Mesenchymal stem cell (in vitro differentiated cells and primary cell): ENCODE results near the gene BOD1L1.

Experiments
- DNase-seq: peaks from one replicate; pipeline ENCODE4 v3.0.0-alpha.2; 2013
- H2AFZ ChIP-seq: one replicate; pipeline ENCODE4 v1.6.1; 2013; ENCODE audit warnings: low read depth, mild to moderate bottlenecking, control low read depth, inconsistent platforms, low read length, moderate library complexity
- H2AK5ac ChIP-seq: 2 replicates; pipeline ENCODE4 v1.6.1; 2013; ENCODE audit warnings: low read length, moderate library complexity, mild to moderate bottlenecking, inconsistent platforms; ENCODE audit not compliant: severe bottlenecking
- H2BK120ac ChIP-seq: one replicate; pipeline ENCODE4 v1.6.1; 2013; ENCODE audit warnings: low read depth, mild to moderate bottlenecking, inconsistent platforms, low read length, moderate library complexity
- H2BK12ac ChIP-seq, 2 experiments: one replicate each; pipeline ENCODE4 v1.6.1; 2013; ENCODE audit warnings: inconsistent platforms in 2 of 2, low read length in 2 of 2, mild to moderate bottlenecking in 2 of 2, moderate library complexity in 2 of 2, control low read depth in 1 of 2
- H2BK15ac ChIP-seq: one replicate; pipeline ENCODE4 v1.6.1; 2013; ENCODE audit warnings: mild to moderate bottlenecking, low read depth, inconsistent platforms; ENCODE audit not compliant: poor library complexity, severe bottlenecking
- H2BK5ac ChIP-seq: 2 replicates; pipeline ENCODE4 v1.6.1; 2013; ENCODE audit warnings: low read depth, mild to moderate bottlenecking, low read length, control low read depth, inconsistent platforms; ENCODE audit not compliant: poor library complexity, severe bottlenecking
- H3K14ac ChIP-seq, 2 experiments: one replicate each; pipeline ENCODE4 v1.6.1; 2013; ENCODE audit warnings: inconsistent platforms in 2 of 2, low read length in 2 of 2, control low read depth in 1 of 2, mild to moderate bottlenecking in 1 of 2, moderate library complexity in 1 of 2
- H3K18ac ChIP-seq, 2 experiments: one replicate each; pipeline ENCODE4 v1.6.1; 2013; ENCODE audit warnings: inconsistent platforms in 2 of 2, low read length in 2 of 2, control low read depth in 1 of 2, low read depth in 1 of 2, mild to moderate bottlenecking in 1 of 2
- H3K23ac ChIP-seq, 2 experiments: one replicate each; pipeline ENCODE4 v1.6.1; 2013; ENCODE audit warnings: inconsistent platforms in 2 of 2, low read length in 2 of 2, mild to moderate bottlenecking in 2 of 2, moderate library complexity in 2 of 2, control low read depth in 1 of 2
- H3K27ac ChIP-seq: 2 replicates; pipeline ENCODE4 v1.5.1; 2013; ENCODE audit warnings: mild to moderate bottlenecking, moderate library complexity, low read length, control low read depth, inconsistent platforms; ENCODE audit not compliant: poor library complexity, severe bottlenecking
- H3K27me3 ChIP-seq, 2 experiments: 2 replicates each; pipeline versions ENCODE4 v1.6.1 to v1.7.0; 2013; ENCODE audit warnings: low read length in 2 of 2, mild to moderate bottlenecking in 2 of 2, moderate library complexity in 2 of 2, control low read depth in 1 of 2, inconsistent platforms in 1 of 2; ENCODE audit not compliant: control insufficient read depth in 1 of 2, insufficient read depth in 1 of 2
- H3K36me3 ChIP-seq, 2 experiments: 2 replicates each; pipeline versions ENCODE4 v1.6.1 to v1.7.0; 2013; ENCODE audit warnings: low read length in 2 of 2, control low read depth in 1 of 2, inconsistent platforms in 1 of 2, low read depth in 1 of 2, mild to moderate bottlenecking in 1 of 2; ENCODE audit not compliant: insufficient read depth in 2 of 2, control insufficient read depth in 1 of 2
- H3K4ac ChIP-seq, 2 experiments: one replicate each; pipeline ENCODE4 v1.6.1; 2013; ENCODE audit warnings: inconsistent platforms in 2 of 2, low read length in 2 of 2, mild to moderate bottlenecking in 2 of 2, moderate library complexity in 2 of 2, control low read depth in 1 of 2, low read depth in 1 of 2
- H3K4me1 ChIP-seq: 2 replicates; pipeline ENCODE4 v1.6.1; 2013; ENCODE audit warnings: low read depth, low read length, control low read depth; ENCODE audit not compliant: control insufficient read depth, insufficient read depth
- H3K4me2 ChIP-seq: 2 replicates; pipeline ENCODE4 v1.6.1; 2013; ENCODE audit warnings: low read length, mild to moderate bottlenecking, inconsistent platforms; ENCODE audit not compliant: poor library complexity, severe bottlenecking
- H3K4me3 ChIP-seq, 2 experiments: 2 replicates each; pipeline versions ENCODE4 v1.5.1 to v1.7.0; 2013; ENCODE audit warnings: low read length in 2 of 2, mild to moderate bottlenecking in 2 of 2, control low read depth in 1 of 2, low read depth in 1 of 2; ENCODE audit not compliant: insufficient read depth in 1 of 2
- H3K79me1 ChIP-seq: replicated peaks from 2 replicates; pipeline ENCODE4 v1.6.1; 2013; ENCODE audit warnings: mild to moderate bottlenecking, control low read depth, low read length, inconsistent platforms; ENCODE audit not compliant: poor library complexity, severe bottlenecking
- H3K9ac ChIP-seq: 2 replicates; pipeline ENCODE4 v1.7.0; 2013; ENCODE audit warnings: mild to moderate bottlenecking, low read length, moderate library complexity
- H3K9me3 ChIP-seq: 2 replicates; pipeline ENCODE4 v1.7.0; 2013; ENCODE audit warnings: mild to moderate bottlenecking, low read length; ENCODE audit not compliant: control insufficient read depth
- H4K8ac ChIP-seq: one replicate; pipeline ENCODE4 v1.6.1; 2013; ENCODE audit warnings: inconsistent platforms, mild to moderate bottlenecking, low read length, moderate library complexity
- H4K91ac ChIP-seq: one replicate; pipeline ENCODE4 v1.6.1; 2013; ENCODE audit warnings: mild to moderate bottlenecking, low read length, inconsistent platforms
- WGBS: methylation state at CpG from one replicate; pipeline ENCODE4 v1.1.7; 2013; ENCODE audit warnings: mixed read lengths; 5-methylcytosine and 5-hydroxymethylcytosine counted together

The BOD1L1 gene

DNA sequence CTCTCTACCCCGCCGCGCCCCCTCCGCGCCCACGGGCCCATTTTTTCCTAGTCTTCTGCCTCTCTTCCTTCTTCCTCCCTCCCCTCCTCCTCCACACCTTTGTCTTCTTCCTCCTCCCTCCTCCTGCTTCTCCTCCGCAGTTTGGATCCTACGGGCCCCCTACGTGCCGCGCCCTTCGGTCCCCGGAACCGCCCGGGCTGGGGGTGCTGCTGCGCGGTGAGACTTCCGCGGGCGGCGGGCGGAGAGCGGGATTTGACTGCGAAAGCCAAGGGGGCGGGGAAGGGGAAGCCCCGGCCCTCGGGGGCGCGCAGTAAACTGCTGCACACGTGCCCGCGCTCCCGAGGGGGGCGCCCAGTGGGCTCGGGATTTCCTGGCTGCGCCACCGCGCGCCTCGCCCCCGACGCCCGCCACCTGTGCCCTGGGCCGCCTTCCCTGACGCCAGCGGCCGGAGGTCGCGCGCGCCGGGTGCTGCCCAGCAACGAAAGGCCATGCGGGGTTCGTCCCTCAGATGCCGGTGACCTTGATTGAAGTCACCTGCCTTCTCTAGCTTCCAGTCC lies 80.0 kb downstream of the BOD1L1 start:
- H4K8ac ChIP-seq: peak overlapping the region; percentile 81
- H3K4me1 ChIP-seq: peaks cover 25% of the 10 kb centered on the region
- 2% methylated on average over 44 of the region's 56 CpGs for WGBS
- no peak overlapping the region for H2AK5ac ChIP-seq
- H3K79me1 ChIP-seq: no peaks in the 10 kb centered on the region
- H3K27me3 ChIP-seq: peaks cover 38 to 83% of the 10 kb centered on the region in 2 experiments
- H3K36me3 ChIP-seq: no peaks in the 10 kb centered on the region
- H3K4me3 ChIP-seq: peak overlapping the region; percentile 50 to 51
- H2BK120ac ChIP-seq: peak overlapping the region; percentile 84
- H3K27ac ChIP-seq: no peak overlapping the region
- peak overlapping the region; percentile 64 for H4K91ac ChIP-seq
- H2BK5ac ChIP-seq: no peak overlapping the region
- H3K4ac ChIP-seq: peak overlapping the region; percentile 26 to 73
- H2AFZ ChIP-seq: peak overlapping the region; percentile 89
- peak overlapping the region; percentile 67 to 86 for H3K18ac ChIP-seq
- H2BK15ac ChIP-seq: peak overlapping the region; percentile 98
- no peak overlapping the region for H3K9ac ChIP-seq
- H3K4me2 ChIP-seq: peak overlapping the region; percentile 87
- peak overlapping the region; percentile 83 to 92 for H3K14ac ChIP-seq
- H2BK12ac ChIP-seq: peak overlapping the region; percentile 66 to 71
- DNase-seq: peak; percentile 42
- peaks cover 9% of the 10 kb centered on the region for H3K9me3 ChIP-seq
- peak overlapping the region in 1 of 2 experiments; percentile 94 for H3K23ac ChIP-seq

GRCh38 chr4:13546941-13547484 lies 80.5 kb downstream of the BOD1L1 start:
- Histone ChIP-seq H4K91ac (peak overlapping the region; percentile 64), H3K4me1 (peaks cover 29% of the 10 kb centered on the region), H2BK5ac (no peak overlapping the region), H3K23ac (peak overlapping the region in 1 of 2 experiments; percentile 65), H3K4ac (peak overlapping the region; percentile 2 to 73), H3K9ac (no peak overlapping the region), H2AFZ (peak overlapping the region; percentile 89), H3K14ac (peak overlapping the region; percentile 83 to 92), H3K9me3 (peaks cover 3% of the 10 kb centered on the region), H2AK5ac (no peak overlapping the region), H3K18ac (peak overlapping the region; percentile 67 to 86), H2BK12ac (peak overlapping the region in 1 of 2 experiments; percentile 76), H3K4me3 (peak overlapping the region; percentile 50 to 51), H4K8ac (peak overlapping the region; percentile 81), H3K79me1 (no peaks in the 10 kb centered on the region), H3K36me3 (no peaks in the 10 kb centered on the region), H3K27me3 (peaks cover 44 to 89% of the 10 kb centered on the region in 2 experiments), H2BK120ac (peak overlapping the region; percentile 84), H3K27ac (no peak overlapping the region), H2BK15ac (peak overlapping the region; percentile 98), H3K4me2 (peak overlapping the region; percentile 87)
- WGBS: 3% methylated on average over 48 of the region's 54 CpGs
- DNase-seq: peak; percentile 47

GRCh38 chr4:13546142-13546940 lies 81.2 kb downstream of the BOD1L1 start:
- peak overlapping the region; percentile 98 for H2BK15ac ChIP-seq
- no peaks in the 10 kb centered on the region for H3K79me1 ChIP-seq
- H2AK5ac ChIP-seq: no peak overlapping the region
- H3K4me3 ChIP-seq: peak overlapping the region in 1 of 2 experiments; percentile 50
- 7% methylated on average over 16 of the region's 18 CpGs for WGBS
- peak overlapping the region; percentile 64 for H4K91ac ChIP-seq
- H3K18ac ChIP-seq: peak overlapping the region; percentile 51 to 86
- no peaks in the 10 kb centered on the region for H3K9me3 ChIP-seq
- H3K23ac ChIP-seq: no peak overlapping the region
- H2BK12ac ChIP-seq: peak overlapping the region; percentile 21 to 63
- peaks cover 50 to 93% of the 10 kb centered on the region in 2 experiments for H3K27me3 ChIP-seq
- H2BK120ac ChIP-seq: no peak overlapping the region
- no peak overlapping the region for H3K14ac ChIP-seq
- H3K36me3 ChIP-seq: no peaks in the 10 kb centered on the region
- H2BK5ac ChIP-seq: no peak overlapping the region
- no peak overlapping the region for H3K27ac ChIP-seq
- H2AFZ ChIP-seq: no peak overlapping the region
- H4K8ac ChIP-seq: peak overlapping the region; percentile 81
- peak; percentile 47 for DNase-seq
- H3K4ac ChIP-seq: peak overlapping the region in 1 of 2 experiments; percentile 73
- peaks cover 34% of the 10 kb centered on the region for H3K4me1 ChIP-seq
- H3K4me2 ChIP-seq: no peak overlapping the region
- no peak overlapping the region for H3K9ac ChIP-seq

DNA sequence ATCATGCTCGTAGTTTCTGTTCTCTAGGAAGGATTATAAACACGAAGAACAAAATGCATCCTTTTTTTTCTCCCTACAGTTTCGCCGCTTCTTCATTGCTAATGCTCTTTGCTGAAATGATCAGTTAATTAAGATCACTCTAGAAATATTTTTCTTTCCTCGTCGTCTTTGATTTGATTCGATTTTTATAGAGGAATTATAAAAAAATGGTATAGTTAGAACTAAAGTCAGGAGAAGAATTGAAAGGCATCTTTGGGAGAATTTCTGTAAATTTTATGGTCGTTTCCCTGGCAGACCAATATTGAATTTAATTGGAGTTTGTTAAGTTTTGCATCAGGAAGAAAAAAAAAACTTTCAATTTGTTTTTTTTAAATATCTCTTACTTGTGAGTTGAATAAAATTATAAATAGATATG lies 82.1 kb downstream of the BOD1L1 start:
- no peaks in the 10 kb centered on the region for H3K36me3 ChIP-seq
- H3K79me1 ChIP-seq: no peaks in the 10 kb centered on the region
- H3K27me3 ChIP-seq: peaks cover 60 to 93% of the 10 kb centered on the region in 2 experiments
- H3K9ac ChIP-seq: no peak overlapping the region
- no peak overlapping the region for H2AFZ ChIP-seq
- no peak overlapping the region for H2AK5ac ChIP-seq
- no peak overlapping the region for H3K14ac ChIP-seq
- no peak overlapping the region for H2BK15ac ChIP-seq
- no peak overlapping the region for H2BK120ac ChIP-seq
- no peak overlapping the region for H4K8ac ChIP-seq
- no peak overlapping the region for H3K23ac ChIP-seq
- no peak overlapping the region for H4K91ac ChIP-seq
- H3K4me3 ChIP-seq: peak overlapping the region in 1 of 2 experiments; percentile 66
- H3K4me2 ChIP-seq: peak overlapping the region; percentile 93
- no peak overlapping the region for H2BK12ac ChIP-seq
- H3K4ac ChIP-seq: no peak overlapping the region
- WGBS: 12% methylated on average over 4 of the region's 8 CpGs
- DNase-seq: no peak
- no peak overlapping the region for H3K18ac ChIP-seq
- no peaks in the 10 kb centered on the region for H3K9me3 ChIP-seq
- H3K27ac ChIP-seq: no peak overlapping the region
- no peak overlapping the region for H2BK5ac ChIP-seq
- H3K4me1 ChIP-seq: peaks cover 34% of the 10 kb centered on the region
